GM23248 (cell line): Measurements from ENCODE around the gene ZNF521.

Experiments used
- EZH2 ChIP-seq: fragments of 200-600 bp; sonication (generic); IDR thresholded peaks from 2 replicates; pipeline ENCODE4 v1.6.1; 2018; ENCODE audit warnings: antibody characterized with exemption, mild to moderate bottlenecking; ENCODE audit not compliant: insufficient read depth, poor library complexity, severe bottlenecking
- EZH2phosphoT487 ChIP-seq: fragments of 200-600 bp; sonication (generic); IDR thresholded peaks from 2 replicates; pipeline ENCODE4 v1.6.1; 2018; ENCODE audit warnings: antibody characterized with exemption, moderate library complexity, mild to moderate bottlenecking, low read depth; ENCODE audit not compliant: insufficient read depth

GRCh38 chr18:25326361-25326952, 25.5 kb downstream of the ZNF521 start:
- TF ChIP-seq EZH2 (no peak), EZH2phosphoT487 (no peak)
